Measurements from ENCODE around the gene SHF.

SHF gene

DNA sequence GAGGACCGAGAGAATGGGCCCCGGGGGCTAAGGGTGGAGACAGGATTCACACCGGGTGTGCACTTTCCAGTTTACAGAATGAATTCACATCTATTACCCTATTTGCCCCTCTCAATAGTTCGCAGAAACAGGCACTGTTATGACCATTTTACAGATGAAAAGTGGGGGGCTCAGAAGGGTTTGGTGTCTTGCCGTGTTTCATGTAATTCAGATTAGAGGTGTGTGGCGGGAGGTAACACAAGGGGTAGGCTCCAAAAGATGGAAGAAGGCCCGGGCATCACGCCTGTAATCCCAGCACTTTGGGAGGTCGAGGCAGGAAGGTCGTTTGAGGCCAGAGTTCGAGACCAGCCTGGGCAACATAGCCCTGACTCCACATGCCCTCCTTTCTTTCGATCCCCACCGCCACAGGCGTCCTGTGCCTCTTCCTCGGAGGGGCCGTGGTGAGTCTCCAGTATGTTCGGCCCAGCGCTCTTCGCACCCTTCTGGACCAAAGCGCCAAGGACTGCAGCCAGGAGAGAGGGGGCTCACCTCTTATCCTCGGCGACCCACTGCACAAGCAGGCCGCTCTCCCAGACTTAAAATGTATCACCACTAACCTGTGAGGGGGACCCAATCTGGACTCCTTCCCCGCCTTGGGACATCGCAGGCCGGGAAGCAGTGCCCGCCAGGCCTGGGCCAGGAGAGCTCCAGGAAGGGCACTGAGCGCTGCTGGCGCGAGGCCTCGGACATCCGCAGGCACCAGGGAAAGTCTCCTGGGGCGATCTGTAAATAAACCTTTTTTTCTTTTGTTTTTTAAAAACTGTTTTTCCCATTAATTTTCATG, 70.2 kb downstream of the SHF start:
- DNase-seq, result no peak
- in situ Hi-C loops (cut with MboI; ENCODE audit: low pct_unique_long_range_greater_than_20kb, low sequenced_read_pairs), result loop anchor here (25.0 kb wide), 1 partner anchor 155 kb away; the partner anchor contains the start of gene TERB2

Data from KBM-7 (cell line).